ENCODE data around the gene CNGA2.

DNA sequence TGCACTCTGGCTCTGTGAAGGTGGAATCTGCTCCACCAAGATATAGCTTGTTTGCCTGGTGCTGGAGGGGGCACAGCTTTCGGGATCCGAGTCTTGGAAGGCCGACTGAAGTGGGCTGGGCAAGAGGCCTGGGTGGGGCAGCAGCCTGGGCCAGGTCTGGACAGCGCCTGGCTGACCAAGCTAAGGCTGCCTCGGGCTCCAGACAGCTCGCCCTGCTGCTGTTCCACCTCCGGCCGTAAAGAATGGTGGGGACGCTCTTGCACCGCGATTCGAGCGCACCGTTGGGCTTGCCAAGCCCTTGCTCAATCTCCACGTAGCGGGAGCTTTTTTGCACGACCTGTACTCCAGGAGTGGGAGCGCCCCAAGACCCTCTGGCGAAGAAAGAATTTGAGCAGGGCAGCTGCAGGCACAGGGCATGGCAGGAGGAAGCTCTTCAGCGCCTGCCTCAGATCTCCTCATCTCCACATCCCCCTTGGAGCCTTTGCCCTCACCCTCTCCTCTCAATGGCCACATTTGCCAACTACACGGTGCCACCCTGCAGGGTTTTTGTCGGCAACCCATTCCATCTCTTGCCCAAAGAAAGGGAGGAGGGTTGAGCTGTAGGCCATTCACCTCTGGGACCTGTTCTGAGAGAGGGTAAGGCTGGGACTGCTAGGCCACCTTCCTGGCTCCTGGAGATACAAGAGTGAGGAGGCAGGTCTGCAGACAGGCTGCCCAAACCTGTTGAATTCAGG lies 18.9 kb downstream of the CNGA2 start:
- TF ChIP-seq, protein P1, sequence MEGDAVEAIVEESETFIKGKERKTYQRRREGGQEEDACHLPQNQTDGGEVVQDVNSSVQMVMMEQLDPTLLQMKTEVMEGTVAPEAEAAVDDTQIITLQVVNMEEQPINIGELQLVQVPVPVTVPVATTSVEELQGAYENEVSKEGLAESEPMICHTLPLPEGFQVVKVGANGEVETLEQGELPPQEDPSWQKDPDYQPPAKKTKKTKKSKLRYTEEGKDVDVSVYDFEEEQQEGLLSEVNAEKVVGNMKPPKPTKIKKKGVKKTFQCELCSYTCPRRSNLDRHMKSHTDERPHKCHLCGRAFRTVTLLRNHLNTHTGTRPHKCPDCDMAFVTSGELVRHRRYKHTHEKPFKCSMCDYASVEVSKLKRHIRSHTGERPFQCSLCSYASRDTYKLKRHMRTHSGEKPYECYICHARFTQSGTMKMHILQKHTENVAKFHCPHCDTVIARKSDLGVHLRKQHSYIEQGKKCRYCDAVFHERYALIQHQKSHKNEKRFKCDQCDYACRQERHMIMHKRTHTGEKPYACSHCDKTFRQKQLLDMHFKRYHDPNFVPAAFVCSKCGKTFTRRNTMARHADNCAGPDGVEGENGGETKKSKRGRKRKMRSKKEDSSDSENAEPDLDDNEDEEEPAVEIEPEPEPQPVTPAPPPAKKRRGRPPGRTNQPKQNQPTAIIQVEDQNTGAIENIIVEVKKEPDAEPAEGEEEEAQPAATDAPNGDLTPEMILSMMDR (IDR thresholded peaks at IDR 0.05), result peak; percentile 50 to 91 (median 77)
- TF ChIP-seq POLR2A (IDR thresholded peaks at IDR 0.05), result no peak
